Kidney (tissue), 14 donors: ENCODE data around the gene LEO1. TPM values are rescaled to one million over a fixed set of nuclear protein-coding genes. Genes with fewer than 3 reads are reported as not detected.

ENCODE experiments used
- DNase-seq, 5 donors: peaks; one replicate each; pipeline ENCODE4 v3.0.0-alpha.2; 2013 to 2020
- FAIRE-seq: peaks from 2 replicates; lab custom pipeline; 2012; peaks lifted over from hg19 to GRCh38; lab: Jason Lieb, UNC
- H3K27ac ChIP-seq, 2 donors: one replicate each; pipeline ENCODE4 v1.7.0; 2013; ENCODE audit warnings: low read depth in 2 of 2, low read length in 2 of 2, inconsistent platforms in 1 of 2
- H3K27me3 ChIP-seq: one replicate; pipeline ENCODE4 v1.7.1; 2013; ENCODE audit warnings: low read length, inconsistent platforms; ENCODE audit not compliant: control insufficient read depth, insufficient read depth
- H3K36me3 ChIP-seq, 3 donors: one replicate each; pipeline versions ENCODE4 v1.7.0 to v1.7.1; 2013; ENCODE audit warnings: low read length in 3 of 3, control low read depth in 1 of 3, inconsistent platforms in 1 of 3; ENCODE audit not compliant: insufficient read depth in 3 of 3, control insufficient read depth in 2 of 3
- H3K4me1 ChIP-seq, 3 donors: one replicate each; pipeline versions ENCODE4 v1.7.0 to v1.7.1; 2013; ENCODE audit warnings: low read length in 3 of 3, inconsistent platforms in 1 of 3, low read depth in 1 of 3; ENCODE audit not compliant: control insufficient read depth in 2 of 3, insufficient read depth in 2 of 3
- H3K4me3 ChIP-seq, 3 donors: one replicate each; pipeline versions ENCODE4 v1.7.0 to v1.8.1; 2013; ENCODE audit warnings: low read length in 3 of 3, control low read depth in 1 of 3, inconsistent platforms in 1 of 3
- H3K9ac ChIP-seq, 3 donors: one replicate each; pipeline versions ENCODE4 v1.7.0 to v1.7.1; 2013; ENCODE audit warnings: low read length in 3 of 3, control low read depth in 1 of 3, inconsistent platforms in 1 of 3
- H3K9me3 ChIP-seq, 3 donors: one replicate each; pipeline versions ENCODE4 v1.7.0 to v1.7.1; 2013; ENCODE audit warnings: low read length in 3 of 3, control low read depth in 1 of 3, inconsistent platforms in 1 of 3; ENCODE audit not compliant: control insufficient read depth in 2 of 3, insufficient read depth in 1 of 3
- CTCF ChIP-seq: IDR thresholded peaks from 3 replicates; pipeline ENCODE4 v1.5.1; 2012; ENCODE audit warnings: mild to moderate bottlenecking, moderate library complexity, borderline replicate concordance; ENCODE audit not compliant: insufficient read depth; ENCODE audit errors: extremely low read depth
- intact Hi-C: fragments of 100-400 bp; cut with DNase I; formaldehyde crosslinking; loops from one replicate; pipeline ENCODE4 v1.11.1; 2022
- polyA plus RNA-seq: library from polyadenylated mRNA; stranded (reverse); fragments of 350-450 nt; fragmentation: Illumina TruSeq; extraction: RNeasy Lipid Tissue Mini Kit (QIAGEN cat#74804); gene quantifications from one replicate; pipeline ENCODE4 v1.2.3, GENCODE V29; 2014; ENCODE audit warnings: low read depth, low replicate concordance; ENCODE audit not compliant: insufficient read depth
- total RNA-seq: library from RNA; stranded (reverse); fragmentation: NEBNext Ultra II Directional; extraction: Animal tissue kit (Norgen Biotek cat#: 25700); gene quantifications from one replicate; pipeline ENCODE4 v1.2.1, GENCODE V29; 2021
- donor health status: control.
- donor health status: control.
- donor health status: control.
- donor health status: control.
- donor health status: control.
- donor health status: DM: yes; HTN: yes; CAD: no.
- donor health status: Normal renal cell carcinoma (clear cell type).

LEO1 gene
- total and polyA plus RNA-seq, 2 donors from 2014 or later: 12.1 to 14.5 TPM

- intact Hi-C loops: no loop called here
- no peak overlapping the region for H3K4me3 ChIP-seq
- no peak for TF ChIP-seq CTCF
- no peak for FAIRE-seq
- H3K9ac ChIP-seq: no peak overlapping the region
- H3K36me3 ChIP-seq: peaks cover 2 to 7% (median 5%) of the 10 kb centered on the region in 3 donors
- no peak for DNase-seq
- H3K4me1 ChIP-seq: peaks cover 0 to 6% (median 2%) of the 10 kb centered on the region in 3 donors
- H3K27ac ChIP-seq: no peak overlapping the region
- H3K9me3 ChIP-seq: peaks cover 0 to 8% (median 0%) of the 10 kb centered on the region in 3 donors
- no peaks in the 10 kb centered on the region for H3K27me3 ChIP-seq
Measured at GRCh38 chr15:51966192-51966591, 5.4 kb downstream of the LEO1 start.

GRCh38 chr15:51965691-51966090 lies 5.9 kb downstream of the LEO1 start:
- H3K36me3 ChIP-seq: peaks cover 4 to 8% (median 7%) of the 10 kb centered on the region in 3 donors
- no peak overlapping the region for H3K9ac ChIP-seq
- no peak for FAIRE-seq
- no peak for TF ChIP-seq CTCF
- no peak overlapping the region for H3K4me3 ChIP-seq
- DNase-seq: no peak
- peaks cover 0 to 3% (median 0%) of the 10 kb centered on the region in 3 donors for H3K4me1 ChIP-seq
- H3K27ac ChIP-seq: no peak overlapping the region
- no peaks in the 10 kb centered on the region for H3K27me3 ChIP-seq
- intact Hi-C loops: no loop called here
- H3K9me3 ChIP-seq: peaks cover 0 to 8% (median 0%) of the 10 kb centered on the region in 3 donors

DNA sequence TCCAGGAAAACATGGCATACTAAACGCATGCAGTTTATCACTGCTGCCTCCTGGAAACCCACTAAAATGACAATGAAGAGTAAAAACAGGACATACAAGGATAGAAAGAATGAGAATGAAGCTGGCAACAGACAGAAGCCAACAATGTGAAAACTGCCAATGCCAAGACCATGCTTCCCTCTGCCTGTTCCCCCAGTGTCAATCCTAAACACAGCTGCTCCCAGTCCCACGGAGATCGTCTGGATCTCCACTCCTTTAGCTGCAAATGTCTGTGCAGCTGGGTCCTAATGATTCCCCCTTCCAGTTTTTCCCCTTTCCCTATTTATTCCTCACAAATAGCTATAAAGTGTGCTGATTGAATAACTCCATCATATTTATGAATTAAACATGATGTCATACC lies 16.1 kb downstream of the LEO1 start:
- FAIRE-seq (no peak), DNase-seq (no peak)
- no peaks in the 10 kb centered on the region for H3K27me3 ChIP-seq
- H3K36me3 ChIP-seq: peaks cover 10 to 47% (median 19%) of the 10 kb centered on the region in 3 donors
- no peak overlapping the region for H3K9ac ChIP-seq
- H3K27ac ChIP-seq: no peak overlapping the region
- intact Hi-C loops: no loop called here
- no peak overlapping the region for H3K4me3 ChIP-seq
- H3K9me3 ChIP-seq: no peaks in the 10 kb centered on the region
- H3K4me1 ChIP-seq: no peaks in the 10 kb centered on the region
- no peak for TF ChIP-seq CTCF

GRCh38 chr15:51952805-51953204 lies 18.8 kb downstream of the LEO1 start:
- FAIRE-seq: no peak

More at GRCh38 chr15:51952805-51953204, 18.8 kb downstream of the LEO1 start:
- H3K27ac ChIP-seq: no peak overlapping the region
- no peak for DNase-seq
- H3K4me3 ChIP-seq: no peak overlapping the region
- intact Hi-C loops: no loop called here
- H3K9ac ChIP-seq: no peak overlapping the region
- no peak for TF ChIP-seq CTCF
- peaks cover 7 to 55% (median 26%) of the 10 kb centered on the region in 3 donors for H3K36me3 ChIP-seq
- H3K27me3 ChIP-seq: no peaks in the 10 kb centered on the region
- no peaks in the 10 kb centered on the region for H3K4me1 ChIP-seq
- H3K9me3 ChIP-seq: no peaks in the 10 kb centered on the region
